HG03520 (cell line): ENCODE data around the gene USP15.

ENCODE experiments used
- ATAC-seq: cut with Tn5 transposase; IDR thresholded peaks from one replicate; pipeline ENCODE4 v1.9.1; 2021; ENCODE audit warnings: mild to moderate bottlenecking, moderate library complexity; ENCODE audit not compliant: unreplicated experiment

The USP15 gene

GRCh38 chr12:62256408-62257096 is 3.7 kb upstream of the USP15 start:
- no peak for ATAC-seq

- no peak for ATAC-seq
Observed at GRCh38 chr12:62258231-62258630, 2.0 kb upstream of the USP15 start.

GRCh38 chr12:62258941-62259630 is 1.1 kb upstream of the USP15 start:
- peak; percentile 13 for ATAC-seq

- ATAC-seq: peak; percentile 14
Observed at GRCh38 chr12:62259631-62259992, 592 bp upstream of the USP15 start.

GRCh38 chr12:62260733-62261683 is 804 bp downstream of the USP15 start:
- peak; percentile 38 for ATAC-seq

GRCh38 chr12:62261876-62262517 is 1.8 kb downstream of the USP15 start:
- no peak for ATAC-seq

- no peak for ATAC-seq
Observed at GRCh38 chr12:62263232-62263631, 3.0 kb downstream of the USP15 start.

GRCh38 chr12:62263966-62264365 is 3.8 kb downstream of the USP15 start:
- ATAC-seq: no peak

GRCh38 chr12:62264706-62265105 is 4.5 kb downstream of the USP15 start:
- ATAC-seq: no peak

GRCh38 chr12:62265511-62265910 is 5.3 kb downstream of the USP15 start:
- no peak for ATAC-seq

GRCh38 chr12:62267026-62267425 is 6.8 kb downstream of the USP15 start:
- no peak for ATAC-seq

- ATAC-seq: no peak
Observed at GRCh38 chr12:62267480-62267879, 7.3 kb downstream of the USP15 start.

GRCh38 chr12:62268956-62269355 is 8.8 kb downstream of the USP15 start:
- ATAC-seq: no peak

GRCh38 chr12:62269464-62270228 is 9.4 kb downstream of the USP15 start:
- ATAC-seq: no peak

- ATAC-seq: no peak
Observed at GRCh38 chr12:62270384-62270783, 10.2 kb downstream of the USP15 start.

- no peak for ATAC-seq
Observed at GRCh38 chr12:62270872-62271271, 10.7 kb downstream of the USP15 start.

- ATAC-seq: no peak
Observed at GRCh38 chr12:62272936-62273552, 12.8 kb downstream of the USP15 start.

- ATAC-seq: no peak
Observed at GRCh38 chr12:62273724-62274380, 13.6 kb downstream of the USP15 start.

GRCh38 chr12:62278022-62278421 is 17.8 kb downstream of the USP15 start:
- ATAC-seq: no peak
